HG02798 (cell line): ENCODE measurements around the gene AGBL4.

Experiments
- ATAC-seq: cut with Tn5 transposase; IDR thresholded peaks from one replicate; pipeline ENCODE4 v1.9.1; 2021; ENCODE audit warnings: mild to moderate bottlenecking; ENCODE audit not compliant: unreplicated experiment, poor library complexity

AGBL4 gene

DNA sequence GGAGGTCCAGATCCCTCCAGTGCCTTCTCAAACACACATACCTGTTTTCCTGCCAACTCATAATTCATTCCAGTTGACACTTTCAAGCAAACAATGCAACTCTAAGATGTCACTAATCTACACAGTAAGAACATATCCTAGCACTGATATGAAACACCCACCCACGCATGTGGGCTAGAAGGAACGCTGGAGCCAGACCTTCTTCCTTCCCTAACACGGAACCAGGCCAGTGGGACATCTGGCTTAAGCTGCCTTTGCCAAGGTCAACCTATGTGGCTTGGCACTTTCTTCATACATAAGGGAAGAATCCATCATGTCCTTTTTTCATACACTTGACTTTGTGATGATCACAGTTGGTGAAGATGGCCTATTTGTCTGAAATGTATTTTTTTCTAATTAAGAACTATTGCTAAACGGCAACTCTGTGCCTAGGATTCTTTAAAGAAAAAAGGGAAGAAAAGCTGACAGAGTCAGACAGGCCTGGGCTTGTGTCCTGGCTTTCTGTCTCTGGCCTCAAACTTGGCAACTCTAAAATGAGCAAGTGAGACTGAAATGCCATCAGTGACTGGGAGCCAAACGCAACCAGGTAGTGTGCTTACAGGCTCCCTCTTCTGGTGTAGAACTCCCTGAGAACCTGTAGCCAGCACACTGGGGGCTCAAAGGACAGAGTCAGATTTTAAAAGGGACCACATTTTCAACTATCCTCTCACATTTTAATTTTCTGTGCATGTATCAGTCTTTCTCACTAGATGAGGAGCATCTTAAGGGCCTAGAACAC is 1154.4 kb downstream of the AGBL4 start:
- no peak for ATAC-seq

DNA sequence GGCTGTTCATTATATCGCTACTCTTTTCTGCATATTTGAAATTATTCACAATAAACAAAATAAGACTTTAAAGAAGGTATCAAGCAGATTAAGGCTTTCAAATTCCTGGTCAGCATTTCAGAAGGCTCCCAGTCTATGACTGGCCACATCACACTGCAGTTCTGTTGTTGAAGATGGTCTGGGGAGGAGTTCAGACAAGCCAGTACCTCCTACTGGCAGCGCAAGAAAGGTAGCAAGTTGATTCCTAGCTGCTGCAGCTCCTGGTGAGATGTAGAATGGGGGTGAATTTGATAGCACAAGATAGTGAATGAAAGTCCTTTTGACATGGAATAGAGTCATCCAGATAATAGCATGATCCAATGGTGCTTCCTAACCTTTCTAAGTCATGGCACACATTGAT is 1158.8 kb downstream of the AGBL4 start:
- no peak for ATAC-seq

DNA sequence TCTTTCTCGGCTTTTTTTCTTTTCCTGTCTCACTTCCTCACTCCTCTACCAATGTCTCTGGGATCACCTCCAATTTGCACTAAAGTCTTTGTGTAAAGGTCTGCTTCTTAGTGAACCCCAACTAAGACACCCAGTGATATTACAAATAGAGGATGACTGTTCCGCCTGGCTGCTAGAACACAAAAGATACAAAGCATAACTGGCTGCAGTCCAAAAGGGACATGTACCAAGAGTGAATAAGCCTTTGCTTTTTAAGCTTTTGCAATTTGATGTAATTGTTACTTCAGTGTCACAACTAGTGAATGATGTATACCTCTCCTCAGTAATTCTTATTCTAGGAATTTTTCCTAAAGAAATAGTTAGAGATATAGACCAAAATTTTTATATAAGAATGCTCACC is 1164.3 kb downstream of the AGBL4 start:
- ATAC-seq = no peak

DNA sequence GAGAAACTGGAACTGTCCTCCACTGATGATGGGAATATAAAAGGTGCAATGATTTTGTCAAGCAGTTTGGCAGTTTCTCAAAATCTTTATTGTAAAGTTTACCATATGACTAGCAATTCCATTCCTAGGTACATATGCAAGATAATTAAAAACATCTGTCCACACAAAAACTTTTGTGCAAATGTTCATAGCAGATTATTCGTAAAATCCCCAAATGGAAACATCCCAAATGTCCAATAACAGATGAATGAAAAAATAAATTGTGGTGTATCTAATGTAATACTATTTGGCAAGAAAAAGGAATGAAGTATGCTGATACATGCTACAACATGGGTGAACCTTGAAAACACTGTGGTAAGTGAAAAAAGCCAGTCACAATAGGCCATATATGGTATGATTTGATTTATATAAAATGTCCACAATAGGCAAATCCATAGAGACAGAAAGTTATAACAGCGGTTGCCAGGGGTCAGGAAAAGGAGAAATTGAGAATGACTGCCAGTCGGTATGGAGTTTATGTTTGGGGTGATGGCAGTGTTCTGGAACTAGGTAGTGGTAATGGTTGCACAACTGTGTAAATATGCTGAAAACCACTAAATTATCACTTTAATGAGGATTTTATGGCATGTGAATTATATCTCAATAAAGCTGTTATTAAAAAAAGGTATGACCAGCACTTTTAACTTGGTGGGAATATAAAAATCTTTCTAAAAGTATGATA is 1165.4 kb downstream of the AGBL4 start:
- ATAC-seq = no peak

DNA sequence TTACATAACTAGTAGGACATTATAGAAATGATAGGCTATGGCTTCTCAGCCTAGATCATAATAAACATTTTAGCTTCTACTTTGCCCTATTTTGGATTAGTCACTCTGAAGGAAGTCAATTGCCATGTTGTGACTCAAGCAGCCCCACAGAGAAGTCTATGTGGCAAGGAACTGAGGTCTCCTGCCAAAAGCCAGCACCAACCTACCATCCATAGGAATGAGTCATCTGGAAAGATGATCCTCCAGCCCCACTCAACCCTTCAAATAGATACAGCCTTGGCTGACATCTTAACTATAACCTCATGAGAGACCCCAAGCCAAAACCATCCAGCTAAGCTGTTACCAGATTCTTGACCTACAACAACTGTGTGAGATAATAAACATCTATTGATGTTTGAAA is 1170.7 kb downstream of the AGBL4 start:
- ATAC-seq = no peak

DNA sequence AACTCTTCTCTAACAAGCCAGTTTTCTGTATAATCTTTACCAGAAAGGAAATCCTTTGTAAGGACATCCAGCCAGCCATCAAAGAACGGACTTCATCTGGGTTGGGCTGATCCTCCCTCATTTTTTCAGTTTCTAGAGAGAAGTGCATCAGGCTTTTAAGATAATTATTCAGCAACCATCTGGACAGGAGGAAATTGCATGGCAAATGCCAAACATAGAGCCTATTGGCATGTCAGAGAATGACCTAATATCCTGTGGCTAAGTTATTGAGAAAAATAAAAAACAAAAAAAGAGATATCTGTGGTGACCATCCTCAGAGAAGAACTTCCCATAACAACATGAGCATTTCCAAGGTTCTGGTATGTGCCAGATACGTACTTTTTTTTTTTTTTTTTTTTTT is 1172.1 kb downstream of the AGBL4 start:
- ATAC-seq = no peak

DNA sequence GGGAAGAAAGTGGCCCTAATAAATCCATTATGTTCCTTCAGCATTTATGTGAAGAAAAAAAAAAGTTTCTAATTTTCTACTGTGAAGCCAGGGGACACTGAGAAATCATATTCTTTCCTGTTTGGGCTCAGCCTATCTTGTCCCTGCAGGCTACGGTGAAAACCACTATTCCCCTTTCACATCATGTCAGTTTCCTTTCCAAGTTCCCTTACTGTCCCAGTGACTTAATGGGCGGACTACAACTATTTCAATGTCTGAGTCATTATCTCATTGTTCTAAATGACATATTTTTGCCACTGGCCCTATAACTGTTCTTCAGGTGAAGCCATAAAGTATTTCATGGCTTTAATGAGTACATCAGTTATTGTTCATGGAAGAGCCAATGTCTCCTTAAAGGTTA is 1175.7 kb downstream of the AGBL4 start:
- no peak for ATAC-seq

DNA sequence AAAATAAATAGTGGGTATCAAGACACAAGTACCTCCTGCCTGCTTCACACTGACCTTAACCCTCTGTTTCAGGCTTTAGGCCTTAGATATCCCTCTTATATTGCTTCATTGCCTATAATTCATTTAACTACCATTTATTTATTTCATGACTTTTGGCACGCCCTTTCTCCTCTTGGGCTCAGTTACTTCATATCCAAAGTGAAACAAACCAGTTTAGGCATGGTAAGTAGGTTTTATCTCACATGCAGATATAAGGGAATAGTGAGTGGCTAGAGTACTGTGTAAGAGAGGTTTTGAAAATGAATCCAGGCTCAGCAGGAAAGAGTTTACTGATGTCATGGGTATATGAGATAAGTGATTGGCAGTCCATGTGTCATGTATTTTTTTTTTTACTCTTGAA is 1177.3 kb downstream of the AGBL4 start:
- ATAC-seq = no peak

DNA sequence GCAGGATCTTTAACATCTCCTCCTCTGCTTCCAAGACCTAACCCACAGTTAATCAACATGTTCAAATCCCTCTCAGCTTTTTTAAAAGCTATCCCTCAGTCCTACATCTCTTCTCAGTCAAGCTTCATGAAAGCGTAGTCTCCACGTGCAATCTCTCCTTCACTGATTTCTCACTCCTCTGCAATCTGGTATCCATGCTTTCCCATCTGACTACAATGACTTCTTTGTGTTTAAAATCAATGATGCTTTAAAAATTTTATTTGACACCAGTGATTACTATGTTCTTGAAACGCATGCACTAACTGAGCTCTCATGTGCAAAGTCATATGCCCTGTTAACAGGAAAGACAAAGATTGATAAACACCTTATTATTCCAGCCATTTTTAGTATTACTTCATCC is 1179.6 kb downstream of the AGBL4 start:
- no peak for ATAC-seq

DNA sequence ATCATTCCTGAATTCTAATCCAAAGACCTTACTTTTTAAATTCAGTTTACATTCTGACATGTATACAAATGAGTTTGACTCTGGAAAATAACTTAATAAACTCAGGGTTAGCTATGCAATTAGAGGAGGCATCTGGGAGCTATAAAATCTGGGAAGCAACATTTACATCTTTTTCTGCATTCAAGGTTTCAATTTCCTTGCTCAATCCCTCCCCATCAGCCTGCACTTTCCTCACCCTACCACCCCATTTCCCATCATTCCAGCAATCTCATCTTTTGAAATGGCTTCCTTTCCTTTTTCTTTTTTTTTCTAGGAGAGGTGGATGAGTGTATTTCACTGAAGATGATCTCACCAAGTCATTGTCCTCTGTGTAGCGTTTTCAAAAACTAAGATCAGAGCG is 1181.8 kb downstream of the AGBL4 start:
- ATAC-seq = no peak

DNA sequence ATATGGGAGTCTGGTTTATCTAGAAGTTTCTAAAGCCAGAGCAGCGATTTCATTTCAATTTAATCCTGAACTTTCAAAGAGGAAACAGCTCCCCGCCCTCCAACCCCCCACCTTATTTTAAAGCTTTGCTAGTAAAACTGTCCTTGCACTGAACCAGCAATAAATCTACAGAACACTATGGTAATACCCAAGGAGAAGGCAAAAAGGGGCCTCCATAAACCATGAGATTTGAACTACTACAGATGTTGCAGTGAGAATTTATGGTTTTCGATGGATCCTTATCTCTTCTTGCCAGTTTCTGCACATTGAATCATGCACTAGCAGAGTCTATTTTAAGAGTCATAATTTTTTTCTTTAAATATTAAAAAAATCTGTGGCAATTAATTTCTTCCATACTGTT is 1182.3 kb downstream of the AGBL4 start:
- ATAC-seq = no peak

DNA sequence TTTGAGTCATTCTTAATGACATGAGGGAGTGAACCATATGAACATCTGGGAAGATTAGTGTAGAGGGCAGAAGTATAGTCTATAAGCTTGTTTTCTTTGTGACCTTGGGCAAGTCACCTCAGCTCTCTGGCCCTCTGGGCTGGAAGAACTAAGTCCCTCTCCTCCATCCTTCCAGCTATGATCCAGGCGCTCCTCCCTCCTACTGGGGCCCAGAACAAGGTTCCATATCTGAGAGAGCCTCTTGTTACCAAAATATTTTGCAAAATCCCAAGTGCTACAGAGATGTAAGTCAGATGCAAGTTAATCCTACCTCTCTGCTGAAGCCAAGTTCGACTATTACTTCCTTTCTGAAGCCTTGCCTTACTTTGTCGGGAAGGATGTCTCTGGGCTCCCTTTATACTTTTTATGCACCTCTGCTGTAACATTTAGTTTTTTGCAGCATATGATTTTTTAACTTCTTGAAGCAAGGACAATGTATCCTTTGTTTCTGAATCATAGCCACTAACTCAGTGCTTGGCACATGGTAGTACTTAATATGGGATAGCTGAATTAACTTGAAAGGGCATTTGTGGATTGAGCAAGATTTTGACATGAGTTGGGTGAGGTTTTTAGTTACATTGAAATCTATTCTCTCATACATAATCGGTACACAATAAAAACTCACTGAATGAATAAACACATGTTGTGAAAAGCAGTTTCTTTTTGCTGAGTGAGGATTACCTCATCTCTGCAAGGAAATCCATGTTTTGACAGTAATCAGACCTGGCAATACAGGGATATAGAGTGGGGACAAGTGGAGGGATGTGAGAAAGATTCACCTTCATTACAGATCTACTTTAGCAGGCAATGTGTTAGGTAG is 1192.4 kb downstream of the AGBL4 start:
- ATAC-seq = no peak

DNA sequence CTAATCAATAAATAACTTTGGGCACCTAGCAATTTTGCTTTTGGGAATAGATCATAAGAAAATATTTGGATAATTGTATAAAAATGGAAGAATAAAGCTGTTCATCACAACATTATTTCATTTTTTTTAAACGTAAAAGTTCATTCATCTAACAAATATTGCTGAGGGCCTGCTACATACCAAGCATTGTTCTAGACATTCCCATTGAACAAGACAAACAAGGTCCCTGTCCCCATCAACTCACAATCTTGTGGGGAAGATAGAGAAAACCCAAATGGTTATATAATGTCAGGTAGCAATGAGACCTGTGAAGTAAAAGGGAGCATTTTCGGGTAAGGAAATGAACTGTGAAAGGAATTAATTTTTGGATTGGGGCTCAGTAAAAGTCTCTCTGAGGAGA is 1193.0 kb downstream of the AGBL4 start:
- ATAC-seq = no peak

DNA sequence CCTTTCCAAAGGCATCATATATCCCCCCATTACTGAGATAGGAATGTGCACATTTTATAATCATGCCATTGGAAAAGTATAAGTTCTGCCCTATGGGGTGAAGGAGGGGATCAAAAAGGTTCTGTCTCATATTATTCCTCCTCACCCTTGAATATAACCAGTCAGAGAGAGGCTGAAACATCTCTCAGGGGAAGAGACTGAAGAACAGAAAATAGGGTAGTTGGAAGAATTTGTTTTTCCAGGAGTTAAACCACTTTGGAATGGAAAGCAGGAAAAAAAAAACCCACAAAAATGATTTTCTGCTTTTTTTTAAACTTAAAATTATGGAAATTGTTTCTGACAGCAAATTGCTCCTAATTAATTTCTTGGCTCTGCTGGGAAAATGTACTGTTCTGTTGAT is 1194.3 kb downstream of the AGBL4 start:
- ATAC-seq = no peak

DNA sequence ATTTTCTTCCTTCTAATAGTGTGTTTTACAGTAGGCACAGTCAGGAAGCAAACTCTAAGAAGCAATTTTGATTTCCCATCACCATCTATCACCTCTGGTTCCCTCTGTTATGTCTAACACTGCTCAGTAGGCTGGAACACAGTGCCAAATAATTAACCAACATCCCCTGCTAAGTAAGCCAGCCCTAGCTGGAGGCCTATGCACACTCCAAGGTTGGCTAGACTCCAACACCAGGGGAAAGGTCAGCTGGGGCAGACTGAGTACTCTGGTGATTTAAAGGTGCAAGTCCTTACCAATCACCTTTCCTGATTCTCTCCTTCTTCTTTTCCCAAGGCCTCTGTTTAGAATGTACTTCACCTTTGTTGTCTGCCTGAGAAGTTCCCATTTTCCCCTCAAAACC is 1200.6 kb downstream of the AGBL4 start:
- no peak for ATAC-seq

DNA sequence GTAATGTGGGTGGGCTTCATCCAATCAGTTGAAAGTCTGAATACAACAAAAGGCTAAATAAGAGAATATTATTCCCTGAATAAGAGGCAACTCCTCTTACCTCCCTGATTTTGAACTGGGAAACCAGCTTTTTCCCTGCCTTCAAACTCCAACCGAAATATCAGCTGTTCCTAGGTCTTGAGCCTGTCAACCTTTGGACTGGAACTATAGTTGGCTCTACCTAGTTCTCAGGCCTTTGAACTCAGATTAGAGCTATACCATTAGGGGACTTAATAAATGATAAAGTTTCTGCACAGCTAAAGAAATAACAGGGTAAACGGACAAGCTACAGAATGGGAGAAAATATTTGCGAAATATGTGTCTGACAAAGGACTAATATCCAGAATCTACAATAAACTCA is 1203.3 kb downstream of the AGBL4 start:
- ATAC-seq = no peak

DNA sequence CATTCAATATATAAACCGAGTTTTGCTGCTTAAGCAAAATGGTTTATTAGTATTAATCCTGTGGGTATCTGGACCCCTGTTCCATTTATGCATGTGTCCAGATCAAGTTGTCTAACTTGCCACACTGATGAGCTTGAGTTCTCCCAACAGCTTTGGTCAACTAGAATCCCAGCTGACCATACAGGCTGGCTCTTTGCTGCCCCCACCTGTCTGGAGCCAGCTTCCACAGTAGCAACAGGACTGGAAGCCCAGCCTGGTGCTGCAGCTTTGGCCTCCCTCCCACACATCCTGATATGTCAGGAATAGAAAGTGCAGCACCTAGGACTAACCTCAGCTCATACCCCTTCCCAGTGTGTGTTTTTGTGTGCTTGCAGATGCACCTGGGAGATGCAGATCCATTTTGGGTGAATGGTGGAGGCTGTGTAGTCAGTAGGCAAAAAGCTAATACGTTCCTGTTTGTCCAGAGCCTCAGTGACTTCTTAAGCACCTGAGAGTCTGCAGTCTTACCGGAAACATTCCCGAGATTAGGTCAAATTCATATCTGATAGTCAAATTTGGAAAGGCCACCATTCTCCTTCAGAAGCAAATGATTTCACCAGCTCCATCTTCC is 1206.1 kb downstream of the AGBL4 start:
- peak; percentile 83 for ATAC-seq

DNA sequence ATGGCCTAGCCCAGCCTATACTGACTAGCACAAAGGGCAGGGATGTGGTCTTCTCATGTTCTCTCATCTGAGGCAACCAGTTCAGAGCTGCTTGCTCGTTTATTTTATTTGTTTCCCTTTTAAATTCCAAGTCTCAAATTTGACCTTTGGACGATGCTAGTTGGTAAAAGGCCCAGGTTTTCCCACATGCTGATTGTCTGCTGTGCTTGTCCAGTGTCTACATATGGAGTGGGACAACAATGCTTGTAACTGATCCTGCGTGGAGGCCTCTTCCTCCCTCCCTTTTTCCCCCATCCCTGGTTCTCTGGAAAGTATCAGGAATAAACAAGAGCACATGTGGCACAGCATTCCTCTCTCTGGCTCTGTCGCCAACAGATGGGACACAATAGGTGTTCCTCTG is 1213.0 kb downstream of the AGBL4 start:
- no peak for ATAC-seq

DNA sequence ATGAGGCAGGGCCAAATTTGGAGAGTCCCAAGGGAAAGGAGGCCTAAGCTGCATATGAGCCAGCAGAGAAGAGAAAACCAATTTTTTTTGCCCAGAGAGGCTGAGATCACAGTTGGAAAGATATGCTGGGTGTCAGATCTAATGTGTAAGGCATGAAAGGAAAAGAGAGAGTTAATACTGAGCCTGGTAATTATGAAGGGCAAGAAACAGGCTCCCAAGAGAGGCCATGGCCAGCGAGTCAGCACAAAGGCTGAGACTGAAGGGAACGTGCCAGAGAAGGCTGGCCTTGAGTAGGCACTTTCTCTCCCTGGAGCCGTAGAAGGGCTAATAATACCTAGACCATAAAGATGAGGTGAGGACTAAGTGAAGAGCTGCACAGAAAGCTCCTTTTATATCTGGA is 1215.3 kb downstream of the AGBL4 start:
- no peak for ATAC-seq

DNA sequence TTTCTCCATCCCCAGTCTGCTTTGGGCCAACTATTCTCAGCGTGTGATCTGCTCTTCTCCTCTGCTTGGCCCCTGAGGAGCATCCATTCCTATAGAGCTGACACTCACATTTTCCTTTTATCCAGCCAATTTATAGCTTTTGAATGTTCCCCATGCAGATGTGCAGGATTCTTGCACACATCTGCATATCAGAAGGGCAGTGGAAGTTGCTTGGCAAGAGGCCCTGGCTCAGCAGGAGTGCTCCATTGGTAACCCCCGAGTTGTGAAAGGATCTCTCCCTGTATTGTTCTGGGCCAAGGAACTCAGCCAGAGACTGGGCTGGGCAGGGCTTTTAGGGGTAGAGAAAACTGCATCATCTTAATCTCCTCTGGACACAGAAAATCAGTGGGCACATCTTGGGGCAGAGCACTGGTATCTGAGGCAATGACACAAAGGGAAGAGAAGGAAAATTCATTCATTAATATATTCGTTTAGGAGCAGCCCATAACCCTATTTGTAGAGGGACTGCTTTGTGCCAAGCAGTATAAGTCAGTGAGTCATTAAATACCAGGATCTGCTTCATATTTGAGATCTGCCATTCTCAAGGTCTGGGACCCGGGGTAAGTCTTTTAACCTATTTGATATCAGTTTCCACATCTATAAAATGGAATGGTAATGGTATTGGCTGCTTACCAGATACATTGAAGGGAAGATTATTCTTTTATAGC is 1216.0 kb downstream of the AGBL4 start:
- no peak for ATAC-seq
